ENCODE measurements around the gene TNP2. TPM values are rescaled to one million over a fixed set of nuclear protein-coding genes. Genes with fewer than 3 reads are reported as not detected.
"Not testable (repeated sequence)": the region's sequence is repeated elsewhere in the genome, so short reads cannot be mapped to it uniquely, and the experiment has no call there.

TNP2 gene
- total RNA-seq, 4 donors from 2014 or later, result not detected

- TF ChIP-seq, protein P1, sequence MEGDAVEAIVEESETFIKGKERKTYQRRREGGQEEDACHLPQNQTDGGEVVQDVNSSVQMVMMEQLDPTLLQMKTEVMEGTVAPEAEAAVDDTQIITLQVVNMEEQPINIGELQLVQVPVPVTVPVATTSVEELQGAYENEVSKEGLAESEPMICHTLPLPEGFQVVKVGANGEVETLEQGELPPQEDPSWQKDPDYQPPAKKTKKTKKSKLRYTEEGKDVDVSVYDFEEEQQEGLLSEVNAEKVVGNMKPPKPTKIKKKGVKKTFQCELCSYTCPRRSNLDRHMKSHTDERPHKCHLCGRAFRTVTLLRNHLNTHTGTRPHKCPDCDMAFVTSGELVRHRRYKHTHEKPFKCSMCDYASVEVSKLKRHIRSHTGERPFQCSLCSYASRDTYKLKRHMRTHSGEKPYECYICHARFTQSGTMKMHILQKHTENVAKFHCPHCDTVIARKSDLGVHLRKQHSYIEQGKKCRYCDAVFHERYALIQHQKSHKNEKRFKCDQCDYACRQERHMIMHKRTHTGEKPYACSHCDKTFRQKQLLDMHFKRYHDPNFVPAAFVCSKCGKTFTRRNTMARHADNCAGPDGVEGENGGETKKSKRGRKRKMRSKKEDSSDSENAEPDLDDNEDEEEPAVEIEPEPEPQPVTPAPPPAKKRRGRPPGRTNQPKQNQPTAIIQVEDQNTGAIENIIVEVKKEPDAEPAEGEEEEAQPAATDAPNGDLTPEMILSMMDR (IDR thresholded peaks at IDR 0.05 in 4 of 5, conservative IDR thresholded peaks at IDR 0.05 in 1 of 5), result no peak
- TF ChIP-seq POLR2A (IDR thresholded peaks at IDR 0.05), result no peak
- ATAC-seq (no peak), DNase-seq (no peak)
- H3K4me1 ChIP-seq, result peaks cover 1 to 5% of the 10 kb centered on the region in 2 donors
- H3K4me3 ChIP-seq, result no peak overlapping the region
- H3K27me3 ChIP-seq, result no peaks in the 10 kb centered on the region
- in situ Hi-C loops (cut with MboI; ENCODE audit: low sequenced_read_pairs in 4 of 4) (no loop called here), intact Hi-C loops (cut with DNase I; ENCODE audit: low total_unique reads) (no loop called here)
- H3K27ac ChIP-seq, result no peak overlapping the region
- no peaks in the 10 kb centered on the region for H3K36me3 ChIP-seq
- no peaks in the 10 kb centered on the region for H3K9me3 ChIP-seq
Measured at GRCh38 chr16:11292076-11292748, 23.1 kb upstream of the TNP2 start.

DNA sequence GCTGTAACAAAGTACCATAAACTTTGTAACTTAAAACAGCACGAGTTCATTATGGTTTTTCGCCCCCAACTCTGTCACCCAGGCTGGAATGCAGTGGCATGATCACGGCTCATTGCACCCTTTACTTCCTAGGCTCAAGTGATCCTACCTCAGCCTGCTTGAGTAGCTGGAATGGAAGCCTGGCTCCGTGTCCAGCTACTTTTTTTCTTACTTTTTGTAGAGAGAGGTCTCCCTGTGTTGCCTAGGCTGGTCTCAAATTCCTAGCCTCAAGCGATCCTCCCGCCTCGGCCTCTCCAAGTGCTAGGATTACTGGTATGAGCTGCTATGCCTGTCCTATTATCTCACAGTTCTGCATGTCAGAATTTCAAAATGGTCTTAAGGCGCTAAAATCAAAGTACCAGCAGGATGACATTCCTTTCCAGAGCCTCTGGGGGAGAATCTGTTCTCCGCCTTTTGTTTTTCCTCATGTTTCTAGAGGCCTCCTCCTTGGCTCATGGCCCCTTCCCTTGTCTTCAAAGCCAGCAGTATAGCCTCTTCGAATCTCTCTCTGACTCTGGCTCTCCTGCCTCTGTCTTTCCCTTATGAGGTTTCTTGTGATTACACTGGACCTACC, 22.1 kb upstream of the TNP2 start:
- ATAC-seq, result no peak
- DNase-seq, result no peak
- TF ChIP-seq, protein P1 (IDR thresholded peaks at IDR 0.05 in 4 of 5, conservative IDR thresholded peaks at IDR 0.05 in 1 of 5), result no peak
- TF ChIP-seq POLR2A (IDR thresholded peaks at IDR 0.05), result no peak
- H3K4me3 ChIP-seq, result no peak overlapping the region
- intact Hi-C loops (cut with DNase I; ENCODE audit: low total_unique reads), result no loop called here
- H3K36me3 ChIP-seq, result no peaks in the 10 kb centered on the region
- no peaks in the 10 kb centered on the region for H3K9me3 ChIP-seq
- in situ Hi-C loops (cut with MboI; ENCODE audit: low sequenced_read_pairs in 4 of 4), result no loop called here
- no peaks in the 10 kb centered on the region for H3K27me3 ChIP-seq
- no peak overlapping the region for H3K27ac ChIP-seq
- H3K4me1 ChIP-seq, result no peaks in the 10 kb centered on the region

DNA sequence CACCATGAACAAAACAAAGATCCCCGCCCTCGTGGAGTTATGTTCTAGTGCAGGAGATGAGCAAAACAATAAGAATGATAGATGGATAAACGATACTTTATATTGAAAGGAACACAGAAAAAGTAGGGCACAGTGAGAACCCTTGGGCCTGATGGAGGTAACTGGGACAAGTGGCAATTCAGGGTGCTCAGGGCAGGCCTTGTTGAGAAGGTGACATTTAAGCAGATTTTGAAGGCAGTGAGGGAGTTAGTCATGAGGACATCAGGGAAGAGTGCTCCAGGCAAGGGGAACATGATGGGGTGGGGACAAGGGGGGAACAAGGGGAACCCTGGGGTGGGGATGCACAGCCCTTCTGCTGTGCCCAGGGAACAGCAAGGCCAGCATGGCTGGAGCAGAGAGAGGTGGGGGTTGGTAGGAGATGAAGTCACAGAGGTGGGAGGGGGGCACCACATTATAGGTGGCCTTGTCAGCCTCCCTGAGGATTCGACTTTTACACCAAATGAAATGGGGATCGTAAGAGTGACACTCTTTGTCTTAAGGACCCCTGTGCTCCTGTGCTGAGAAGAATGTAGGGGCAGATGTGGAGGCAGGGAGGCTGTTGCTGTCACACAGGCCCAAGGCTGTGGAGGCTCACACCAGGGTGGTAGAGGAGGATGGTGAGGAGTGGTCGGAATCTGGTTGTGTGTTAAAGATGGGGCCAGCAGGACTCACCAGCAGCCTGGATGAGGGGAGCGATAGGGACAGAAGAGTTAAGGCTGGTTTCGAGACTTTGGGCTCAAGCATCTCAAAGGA, 21.2 kb upstream of the TNP2 start:
- no peaks in the 10 kb centered on the region for H3K9me3 ChIP-seq
- no peak overlapping the region for H3K27ac ChIP-seq
- no peak overlapping the region for H3K4me3 ChIP-seq
- no peaks in the 10 kb centered on the region for H3K36me3 ChIP-seq
- intact Hi-C loops (cut with DNase I; ENCODE audit: low total_unique reads), result no loop called here
- no peak for DNase-seq
- in situ Hi-C loops (cut with MboI; ENCODE audit: low sequenced_read_pairs in 4 of 4), result no loop called here
- no peaks in the 10 kb centered on the region for H3K4me1 ChIP-seq
- no peaks in the 10 kb centered on the region for H3K27me3 ChIP-seq
- no peak for ATAC-seq
- TF ChIP-seq, protein P1 (IDR thresholded peaks at IDR 0.05 in 4 of 5, conservative IDR thresholded peaks at IDR 0.05 in 1 of 5), result no peak
- TF ChIP-seq POLR2A (IDR thresholded peaks at IDR 0.05), result no peak

GRCh38 chr16:11289696-11290095, 20.6 kb upstream of the TNP2 start:
- H3K4me1 ChIP-seq; H3K27ac ChIP-seq; intact Hi-C loops (cut with DNase I; ENCODE audit: low total_unique reads); H3K36me3 ChIP-seq; in situ Hi-C loops (cut with MboI; ENCODE audit: low sequenced_read_pairs in 4 of 4); H3K4me3 ChIP-seq; ATAC-seq; DNase-seq; H3K9me3 ChIP-seq; H3K27me3 ChIP-seq: not testable (repeated sequence)

- no peaks in the 10 kb centered on the region for H3K27me3 ChIP-seq
- H3K27ac ChIP-seq, result no peak overlapping the region
- no peaks in the 10 kb centered on the region for H3K4me1 ChIP-seq
- TF ChIP-seq, protein P1 (IDR thresholded peaks at IDR 0.05 in 4 of 5, conservative IDR thresholded peaks at IDR 0.05 in 1 of 5), result no peak
- intact Hi-C loops (cut with DNase I; ENCODE audit: low total_unique reads), result no loop called here
- ATAC-seq (no peak), DNase-seq (no peak)
- H3K4me3 ChIP-seq, result no peak overlapping the region
- in situ Hi-C loops (cut with MboI; ENCODE audit: low sequenced_read_pairs in 4 of 4), result no loop called here
- H3K9me3 ChIP-seq, result no peaks in the 10 kb centered on the region
- no peaks in the 10 kb centered on the region for H3K36me3 ChIP-seq
Measured at GRCh38 chr16:11289202-11289601, 20.1 kb upstream of the TNP2 start.
